ENCODE results near the gene TRAPPC14. TPM values are rescaled to one million over a fixed set of nuclear protein-coding genes. Genes with fewer than 3 reads are reported as not detected.
A peak's percentile ranks its signal among the peaks of the same experiment; 100 is the strongest.

The TRAPPC14 gene
- total RNA-seq, 1 donor from 2014 or later, result 4.3 TPM

GRCh38 chr7:100141555-100141949 lies 17.0 kb downstream of the TRAPPC14 start:
- TF ChIP-seq EZH2phosphoT487 (IDR thresholded peaks at IDR 0.05), result no peak
- TF ChIP-seq CTCF (IDR thresholded peaks at IDR 0.05), result no peak
- TF ChIP-seq EZH2 (IDR thresholded peaks at IDR 0.05), result no peak
- Mint-ChIP-seq H3K27ac (no peak overlapping the region), H3K9me3 (no peaks in the 10 kb centered on the region), H3K4me3 (no peak overlapping the region), H3K36me3 (no peaks in the 10 kb centered on the region), H3K27me3 (ENCODE audit: insufficient read depth, low read depth) (peaks cover 3% of the 10 kb centered on the region), H3K4me1 (no peaks in the 10 kb centered on the region)
- H4K20me1 ChIP-seq (ENCODE audit: low read depth), result no peaks in the 10 kb centered on the region
- H3K4me2 ChIP-seq, result no peak overlapping the region
- H3K4me1 ChIP-seq, result no peaks in the 10 kb centered on the region
- DNase-seq (ENCODE audit: low spot score), result no peak
- H3K79me2 ChIP-seq (ENCODE audit: low read depth), result no peaks in the 10 kb centered on the region
- no peak overlapping the region for H3K9ac ChIP-seq
- H3K4me3 ChIP-seq, result no peak overlapping the region
- H2AFZ ChIP-seq (replicated peaks), result no peak overlapping the region
- no peaks in the 10 kb centered on the region for H3K27me3 ChIP-seq
- H3K27ac ChIP-seq, result no peak overlapping the region
- no peaks in the 10 kb centered on the region for H3K9me3 ChIP-seq (ENCODE audit: low read depth)
- H3K36me3 ChIP-seq, result no peaks in the 10 kb centered on the region
- no peaks in the 10 kb centered on the region for H3F3A ChIP-seq (ENCODE audit: low read depth)

DNA sequence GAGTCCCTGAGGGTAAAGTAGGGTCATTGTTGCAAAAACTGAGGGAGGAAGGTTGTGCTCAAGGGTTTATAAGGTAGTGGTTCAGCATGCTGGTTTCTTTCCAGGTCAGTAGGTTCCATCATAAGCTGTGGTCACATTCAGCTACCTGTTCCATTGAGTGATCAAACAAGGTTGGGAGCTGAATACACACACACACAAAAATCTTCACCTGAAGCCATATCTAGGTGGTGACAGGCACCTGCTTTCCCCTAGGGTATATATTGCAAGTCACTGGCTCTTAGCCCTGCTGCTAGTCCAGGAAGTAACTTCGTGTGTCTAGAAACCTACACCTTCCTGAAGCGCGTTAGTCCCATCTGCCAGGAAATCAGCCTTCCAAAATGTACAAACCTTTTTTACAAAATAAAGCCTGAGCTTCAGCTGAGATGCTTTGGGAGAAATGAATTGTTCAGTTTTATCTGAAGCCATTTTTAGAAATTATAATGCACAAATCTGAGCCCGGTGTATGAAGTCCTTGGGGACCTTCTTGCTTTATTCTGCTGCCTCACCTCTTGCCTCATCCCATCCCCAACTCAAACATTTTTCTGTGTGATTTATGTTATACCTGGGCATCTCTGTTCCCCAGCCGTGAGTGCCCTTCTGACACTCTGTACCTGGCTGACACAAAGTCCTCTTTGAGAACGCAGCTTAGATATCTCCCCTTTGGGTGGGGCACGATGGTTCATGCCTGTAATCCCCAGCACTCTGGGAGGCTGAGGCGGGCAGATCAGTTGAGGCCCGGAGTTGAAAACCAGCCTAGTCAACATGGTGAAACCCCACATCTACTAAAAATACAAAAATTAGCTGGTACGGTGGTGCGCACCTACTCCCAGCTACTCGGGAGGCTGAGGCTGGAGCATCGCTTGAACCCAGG lies 20.4 kb downstream of the TRAPPC14 start:
- Histone ChIP-seq H2AFZ (replicated peaks) (no peak overlapping the region), H3K4me3 (no peak overlapping the region), H4K20me1 (ENCODE audit: low read depth) (no peaks in the 10 kb centered on the region), H3K4me2 (no peak overlapping the region), H3K27me3 (no peaks in the 10 kb centered on the region), H3K36me3 (no peaks in the 10 kb centered on the region), H3K9ac (no peak overlapping the region), H3K27ac (no peak overlapping the region), H3K9me3 (ENCODE audit: low read depth) (no peaks in the 10 kb centered on the region), H3K79me2 (ENCODE audit: low read depth) (no peaks in the 10 kb centered on the region), H3F3A (ENCODE audit: low read depth) (peaks cover 3% of the 10 kb centered on the region), H3K4me1 (no peaks in the 10 kb centered on the region)
- no peaks in the 10 kb centered on the region for H3K9me3 Mint-ChIP-seq
- DNase-seq (ENCODE audit: low spot score), result no peak
- no peaks in the 10 kb centered on the region for H3K4me1 Mint-ChIP-seq
- no peak for TF ChIP-seq CTCF (IDR thresholded peaks at IDR 0.05)
- TF ChIP-seq EZH2 (IDR thresholded peaks at IDR 0.05), result no peak
- TF ChIP-seq EZH2phosphoT487 (IDR thresholded peaks at IDR 0.05), result no peak
- H3K4me3 Mint-ChIP-seq, result no peak overlapping the region
- peaks cover 3% of the 10 kb centered on the region for H3K27me3 Mint-ChIP-seq (ENCODE audit: insufficient read depth, low read depth)
- H3K27ac Mint-ChIP-seq, result no peak overlapping the region
- no peaks in the 10 kb centered on the region for H3K36me3 Mint-ChIP-seq

GRCh38 chr7:100132697-100133151 lies 25.8 kb downstream of the TRAPPC14 start:
- no peak overlapping the region for H3K27ac ChIP-seq
- Mint-ChIP-seq H3K36me3 (no peaks in the 10 kb centered on the region), H3K9me3 (no peaks in the 10 kb centered on the region), H3K27ac (peak overlapping the region; percentile 22), H3K27me3 (ENCODE audit: insufficient read depth, low read depth) (peaks cover 2% of the 10 kb centered on the region), H3K4me1 (peaks cover 12% of the 10 kb centered on the region), H3K4me3 (peak overlapping the region; percentile 12)
- H3K36me3 ChIP-seq, result no peaks in the 10 kb centered on the region
- H3K79me2 ChIP-seq (ENCODE audit: low read depth), result no peaks in the 10 kb centered on the region
- peaks cover 30% of the 10 kb centered on the region for H3K27me3 ChIP-seq
- no peak overlapping the region for H3K4me2 ChIP-seq
- H4K20me1 ChIP-seq (ENCODE audit: low read depth), result no peaks in the 10 kb centered on the region
- no peak for TF ChIP-seq EZH2phosphoT487 (IDR thresholded peaks at IDR 0.05)
- no peak for TF ChIP-seq EZH2 (IDR thresholded peaks at IDR 0.05)
- TF ChIP-seq CTCF (IDR thresholded peaks at IDR 0.05), result peak; percentile 87
- peak; percentile 85 for DNase-seq (ENCODE audit: low spot score)
- no peaks in the 10 kb centered on the region for H3K4me1 ChIP-seq
- peaks cover 25% of the 10 kb centered on the region for H3F3A ChIP-seq (ENCODE audit: low read depth)
- no peaks in the 10 kb centered on the region for H3K9me3 ChIP-seq (ENCODE audit: low read depth)
- peak overlapping the region; percentile 95 for H2AFZ ChIP-seq (replicated peaks)
- no peak overlapping the region for H3K9ac ChIP-seq
- H3K4me3 ChIP-seq, result no peak overlapping the region

All from neural progenitor cell (in vitro differentiated cells).